Measurements from ENCODE around the gene UBE2E2.
"Not testable (repeated sequence)": the region's sequence is repeated elsewhere in the genome, so short reads cannot be mapped to it uniquely, and the experiment has no call there.

UBE2E2 gene

GRCh38 chr3:23342343-23342742, 139.2 kb downstream of the UBE2E2 start:
- TF ChIP-seq TAF1 (IDR thresholded peaks at IDR 0.05; ENCODE audit: borderline replicate concordance, low read depth, low read length) (no peak), POLR2A (IDR thresholded peaks at IDR 0.05; ENCODE audit: low read depth, low read length) (no peak), POLR2AphosphoS5 (IDR thresholded peaks at IDR 0.05; ENCODE audit: low read depth, low read length) (no peak)
- no peak for FAIRE-seq
- DNase-seq (ENCODE audit: insufficient read length): no peak

GRCh38 chr3:23343509-23343908, 140.4 kb downstream of the UBE2E2 start:
- FAIRE-seq (no peak), DNase-seq (ENCODE audit: insufficient read length) (no peak)
- TF ChIP-seq POLR2AphosphoS5 (IDR thresholded peaks at IDR 0.05; ENCODE audit: low read depth, low read length) (no peak), TAF1 (IDR thresholded peaks at IDR 0.05; ENCODE audit: borderline replicate concordance, low read depth, low read length) (no peak), POLR2A (IDR thresholded peaks at IDR 0.05; ENCODE audit: low read depth, low read length) (no peak)

- no peak for DNase-seq (ENCODE audit: insufficient read length)
- TF ChIP-seq POLR2AphosphoS5 (IDR thresholded peaks at IDR 0.05; ENCODE audit: low read depth, low read length) (no peak), TAF1 (IDR thresholded peaks at IDR 0.05; ENCODE audit: borderline replicate concordance, low read depth, low read length) (no peak), POLR2A (IDR thresholded peaks at IDR 0.05; ENCODE audit: low read depth, low read length) (no peak)
- FAIRE-seq: no peak
Measured at GRCh38 chr3:23344886-23345285, 141.8 kb downstream of the UBE2E2 start.

- not testable (repeated sequence) for FAIRE-seq; DNase-seq (ENCODE audit: insufficient read length)
Measured at GRCh38 chr3:23349444-23349843, 146.3 kb downstream of the UBE2E2 start.

GRCh38 chr3:23356169-23356568, 153.0 kb downstream of the UBE2E2 start:
- FAIRE-seq: no peak
- no peak for TF ChIP-seq POLR2A (IDR thresholded peaks at IDR 0.05; ENCODE audit: low read depth, low read length)
- no peak for TF ChIP-seq TAF1 (IDR thresholded peaks at IDR 0.05; ENCODE audit: borderline replicate concordance, low read depth, low read length)
- TF ChIP-seq POLR2AphosphoS5 (IDR thresholded peaks at IDR 0.05; ENCODE audit: low read depth, low read length): no peak
- no peak for DNase-seq (ENCODE audit: insufficient read length)

GRCh38 chr3:23356923-23357322, 153.8 kb downstream of the UBE2E2 start:
- FAIRE-seq (no peak), DNase-seq (ENCODE audit: insufficient read length) (no peak)
- TF ChIP-seq POLR2AphosphoS5 (IDR thresholded peaks at IDR 0.05; ENCODE audit: low read depth, low read length) (no peak), POLR2A (IDR thresholded peaks at IDR 0.05; ENCODE audit: low read depth, low read length) (no peak), TAF1 (IDR thresholded peaks at IDR 0.05; ENCODE audit: borderline replicate concordance, low read depth, low read length) (no peak)

- DNase-seq (ENCODE audit: insufficient read length) (no peak), FAIRE-seq (no peak)
- no peak for TF ChIP-seq POLR2A (IDR thresholded peaks at IDR 0.05; ENCODE audit: low read depth, low read length)
- TF ChIP-seq POLR2AphosphoS5 (IDR thresholded peaks at IDR 0.05; ENCODE audit: low read depth, low read length): no peak
- TF ChIP-seq TAF1 (IDR thresholded peaks at IDR 0.05; ENCODE audit: borderline replicate concordance, low read depth, low read length): no peak
Measured at GRCh38 chr3:23359116-23359515, 156.0 kb downstream of the UBE2E2 start.

GRCh38 chr3:23365066-23365465, 161.9 kb downstream of the UBE2E2 start:
- FAIRE-seq: no peak
- DNase-seq (ENCODE audit: insufficient read length): no peak
- TF ChIP-seq POLR2AphosphoS5 (IDR thresholded peaks at IDR 0.05; ENCODE audit: low read depth, low read length) (no peak), TAF1 (IDR thresholded peaks at IDR 0.05; ENCODE audit: borderline replicate concordance, low read depth, low read length) (no peak), POLR2A (IDR thresholded peaks at IDR 0.05; ENCODE audit: low read depth, low read length) (no peak)

- TF ChIP-seq POLR2AphosphoS5 (IDR thresholded peaks at IDR 0.05; ENCODE audit: low read depth, low read length) (no peak), TAF1 (IDR thresholded peaks at IDR 0.05; ENCODE audit: borderline replicate concordance, low read depth, low read length) (no peak), POLR2A (IDR thresholded peaks at IDR 0.05; ENCODE audit: low read depth, low read length) (no peak)
- no peak for FAIRE-seq
- no peak for DNase-seq (ENCODE audit: insufficient read length)
Measured at GRCh38 chr3:23368731-23369130, 165.6 kb downstream of the UBE2E2 start.

- FAIRE-seq: no peak
- DNase-seq (ENCODE audit: insufficient read length): no peak
- TF ChIP-seq POLR2AphosphoS5 (IDR thresholded peaks at IDR 0.05; ENCODE audit: low read depth, low read length) (no peak), TAF1 (IDR thresholded peaks at IDR 0.05; ENCODE audit: borderline replicate concordance, low read depth, low read length) (no peak), POLR2A (IDR thresholded peaks at IDR 0.05; ENCODE audit: low read depth, low read length) (no peak)
Measured at GRCh38 chr3:23372285-23372684, 169.2 kb downstream of the UBE2E2 start.

GRCh38 chr3:23376516-23377248, 173.6 kb downstream of the UBE2E2 start:
- DNase-seq (ENCODE audit: insufficient read length) (no peak), FAIRE-seq (no peak)
- TF ChIP-seq POLR2A (IDR thresholded peaks at IDR 0.05; ENCODE audit: low read depth, low read length): no peak
- TF ChIP-seq POLR2AphosphoS5 (IDR thresholded peaks at IDR 0.05; ENCODE audit: low read depth, low read length): no peak
- TF ChIP-seq TAF1 (IDR thresholded peaks at IDR 0.05; ENCODE audit: borderline replicate concordance, low read depth, low read length): no peak

GRCh38 chr3:23377928-23378672, 175.0 kb downstream of the UBE2E2 start:
- no peak for FAIRE-seq
- DNase-seq (ENCODE audit: insufficient read length): no peak
- TF ChIP-seq TAF1 (IDR thresholded peaks at IDR 0.05; ENCODE audit: borderline replicate concordance, low read depth, low read length) (no peak), POLR2A (IDR thresholded peaks at IDR 0.05; ENCODE audit: low read depth, low read length) (no peak), POLR2AphosphoS5 (IDR thresholded peaks at IDR 0.05; ENCODE audit: low read depth, low read length) (no peak)
